Measurements from ENCODE around the gene BRD2.
"Not testable (repeated sequence)": the region's sequence is repeated elsewhere in the genome, so short reads cannot be mapped to it uniquely, and the experiment has no call there.

Gene BRD2

DNA sequence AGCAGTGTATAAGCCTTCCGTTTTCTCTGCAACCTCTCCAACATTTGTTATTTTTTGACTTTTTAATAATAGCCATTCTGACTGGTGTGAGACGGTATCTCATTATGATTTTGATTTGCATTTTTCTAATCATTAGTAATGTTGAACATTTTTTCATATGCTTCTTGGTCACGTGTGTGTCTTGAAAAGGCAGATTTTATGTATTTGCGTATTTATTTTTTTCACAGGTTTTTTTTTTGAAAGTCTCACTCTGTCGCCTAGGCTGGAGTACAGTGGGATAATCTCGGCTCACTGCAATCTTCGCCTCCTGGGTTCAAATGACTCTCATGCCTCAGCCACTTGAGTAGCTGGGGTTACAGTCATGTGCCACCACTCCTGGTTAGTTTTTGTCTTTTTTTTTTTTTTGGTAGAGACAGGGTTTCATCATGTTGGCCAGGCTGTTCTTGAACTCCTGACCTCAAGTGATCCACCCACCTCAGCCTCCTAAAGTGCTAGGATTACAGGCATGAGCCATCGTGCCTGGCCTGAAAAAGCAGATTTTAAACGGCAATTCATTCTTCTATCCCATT is 25.8 kb upstream of the BRD2 start:
- not testable (repeated sequence) for ATAC-seq (replicated peaks); H3K27me3 Mint-ChIP-seq; DNase-seq; H3K9me3 Mint-ChIP-seq
- Mint-ChIP-seq H3K27ac (peak overlapping the region; percentile 99), H3K36me3 (peaks cover 50 to 72% of the 10 kb centered on the region in 2 donors), H3K4me1 (peaks cover 57 to 79% of the 10 kb centered on the region in 2 donors), H3K4me3 (peak overlapping the region; percentile 97 to 98)

DNA sequence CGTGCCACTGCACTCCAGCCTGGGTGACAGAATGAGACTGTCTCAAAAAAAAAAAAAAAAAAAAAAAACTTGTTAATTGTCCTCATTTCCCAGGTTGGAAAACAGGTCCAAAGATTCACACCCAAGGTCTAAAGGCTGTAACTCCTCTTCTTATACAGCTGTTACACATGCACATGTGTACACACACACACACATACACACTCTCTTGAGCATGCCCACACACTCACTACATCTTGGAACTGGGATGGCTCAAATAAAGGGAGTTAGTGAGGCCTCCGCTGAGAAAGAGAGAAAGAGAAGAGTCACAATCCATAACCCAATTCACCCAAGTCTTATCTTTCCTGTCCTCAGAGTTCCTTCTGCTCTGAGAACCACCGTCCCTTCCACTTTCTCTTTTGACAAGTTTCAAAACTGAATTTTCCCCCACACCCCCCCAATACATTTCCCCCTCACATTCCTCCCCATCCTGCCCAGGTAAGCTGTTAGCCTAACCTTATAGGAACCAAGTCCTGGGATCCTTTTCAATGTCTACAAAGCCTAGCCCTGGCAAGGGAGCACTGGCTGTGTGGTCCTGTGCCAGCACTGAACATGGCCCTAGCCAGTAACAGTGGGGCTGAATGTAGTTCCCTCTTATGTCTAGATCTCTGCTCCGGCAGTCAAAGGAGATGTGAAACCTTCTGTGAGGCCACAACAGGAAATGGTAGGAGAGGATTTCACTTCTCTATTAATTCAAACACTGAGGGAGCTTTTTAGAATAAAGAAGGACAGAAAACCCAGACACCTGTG is 24.3 kb upstream of the BRD2 start:
- Mint-ChIP-seq H3K9me3 (no peaks in the 10 kb centered on the region), H3K4me3 (peak overlapping the region; percentile 97 to 98), H3K27ac (peak overlapping the region; percentile 99), H3K36me3 (peaks cover 53 to 74% of the 10 kb centered on the region in 2 donors), H3K27me3 (no peaks in the 10 kb centered on the region), H3K4me1 (peaks cover 65 to 81% of the 10 kb centered on the region in 2 donors)
- peak; percentile 68 to 69 for ATAC-seq (replicated peaks)
- DNase-seq, result peak; percentile 82

DNA sequence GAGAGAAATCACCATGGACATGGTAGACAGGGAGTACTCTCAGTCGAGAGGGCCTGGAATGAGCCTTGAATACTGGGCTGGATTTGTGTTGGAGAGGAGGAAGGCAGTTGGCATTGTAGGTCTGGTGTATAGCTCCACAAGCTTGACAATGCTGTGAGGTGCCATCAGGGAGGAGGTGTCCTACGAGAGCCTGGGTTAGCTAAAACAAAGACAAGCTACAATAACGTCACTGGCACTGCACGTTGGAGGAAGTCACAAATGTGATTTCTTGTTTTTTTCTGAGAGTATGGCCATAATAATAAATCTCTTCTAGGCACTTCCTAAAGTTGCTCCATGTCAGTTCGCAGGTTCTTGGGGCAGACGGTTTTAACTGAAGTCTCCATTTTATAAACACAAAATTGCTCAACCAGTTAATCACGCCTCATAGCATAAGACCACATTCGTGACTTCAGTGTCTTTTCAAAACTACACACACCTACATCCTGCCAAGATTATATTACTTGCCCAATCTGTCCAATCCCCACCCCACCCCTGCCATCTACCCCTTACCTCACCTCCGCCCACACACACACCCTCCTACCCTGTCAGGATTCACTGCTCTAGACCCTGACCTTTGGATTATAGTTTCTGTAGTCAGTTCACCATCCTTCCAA is 23.2 kb upstream of the BRD2 start:
- peaks cover 77 to 93% of the 10 kb centered on the region in 2 donors for H3K4me1 Mint-ChIP-seq
- DNase-seq, result peak; percentile 78
- H3K9me3 Mint-ChIP-seq, result no peaks in the 10 kb centered on the region
- peak overlapping the region; percentile 97 to 98 for H3K4me3 Mint-ChIP-seq
- H3K27ac Mint-ChIP-seq, result peak overlapping the region; percentile 99
- H3K36me3 Mint-ChIP-seq, result peaks cover 58 to 76% of the 10 kb centered on the region in 2 donors
- no peaks in the 10 kb centered on the region for H3K27me3 Mint-ChIP-seq
- ATAC-seq (replicated peaks), result peak; percentile 55 to 61

DNA sequence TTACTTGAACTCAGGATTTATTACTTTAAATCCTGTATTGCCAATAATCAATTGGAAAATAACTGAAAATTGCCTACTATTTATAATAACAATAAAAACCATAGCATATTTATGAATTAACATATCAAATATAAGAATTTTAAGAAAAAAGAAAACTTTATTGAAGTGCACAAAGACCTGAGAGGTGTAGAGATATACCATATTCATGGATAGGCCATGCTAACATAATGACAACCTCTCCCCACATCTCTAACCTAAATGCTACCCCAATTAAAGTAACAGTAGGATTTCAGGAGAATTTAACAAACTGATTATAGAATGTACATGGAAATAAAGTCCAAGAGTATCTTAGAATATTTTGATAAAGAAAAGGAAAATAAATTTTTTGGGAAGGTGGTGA is 22.4 kb upstream of the BRD2 start:
- peaks cover 65 to 81% of the 10 kb centered on the region in 2 donors for H3K36me3 Mint-ChIP-seq
- ATAC-seq (replicated peaks) (no peak), DNase-seq (no peak)
- no peaks in the 10 kb centered on the region for H3K9me3 Mint-ChIP-seq
- H3K4me1 Mint-ChIP-seq, result peaks cover 84 to 100% of the 10 kb centered on the region in 2 donors
- H3K27me3 Mint-ChIP-seq, result no peaks in the 10 kb centered on the region
- peak overlapping the region; percentile 99 for H3K27ac Mint-ChIP-seq
- H3K4me3 Mint-ChIP-seq, result peak overlapping the region; percentile 54 to 98

DNA sequence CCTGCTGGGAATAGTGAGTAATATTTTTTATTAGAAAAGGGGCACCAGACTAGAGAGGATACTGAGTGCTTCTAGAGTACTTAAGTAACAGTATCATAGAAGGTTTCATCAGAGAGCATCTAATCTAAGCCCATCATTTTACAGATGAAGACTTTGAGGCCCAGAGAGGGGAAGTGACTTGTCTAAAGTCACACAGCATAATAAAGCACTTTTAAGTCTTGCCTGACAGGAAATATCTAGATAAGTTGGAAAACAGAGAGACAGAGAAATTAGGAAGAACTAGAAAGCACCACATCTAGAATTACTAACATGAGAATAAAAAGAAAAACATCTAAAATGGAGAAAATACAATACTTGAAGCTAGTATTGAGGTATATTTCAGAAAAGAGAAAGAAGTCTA is 21.5 kb upstream of the BRD2 start:
- H3K36me3 Mint-ChIP-seq, result peaks cover 65 to 82% of the 10 kb centered on the region in 2 donors
- peaks cover 79 to 91% of the 10 kb centered on the region in 2 donors for H3K4me1 Mint-ChIP-seq
- DNase-seq (no peak), ATAC-seq (replicated peaks) (no peak)
- no peaks in the 10 kb centered on the region for H3K9me3 Mint-ChIP-seq
- peak overlapping the region; percentile 7 for H3K27ac Mint-ChIP-seq
- H3K4me3 Mint-ChIP-seq, result peak overlapping the region; percentile 12 to 26
- H3K27me3 Mint-ChIP-seq, result no peaks in the 10 kb centered on the region

DNA sequence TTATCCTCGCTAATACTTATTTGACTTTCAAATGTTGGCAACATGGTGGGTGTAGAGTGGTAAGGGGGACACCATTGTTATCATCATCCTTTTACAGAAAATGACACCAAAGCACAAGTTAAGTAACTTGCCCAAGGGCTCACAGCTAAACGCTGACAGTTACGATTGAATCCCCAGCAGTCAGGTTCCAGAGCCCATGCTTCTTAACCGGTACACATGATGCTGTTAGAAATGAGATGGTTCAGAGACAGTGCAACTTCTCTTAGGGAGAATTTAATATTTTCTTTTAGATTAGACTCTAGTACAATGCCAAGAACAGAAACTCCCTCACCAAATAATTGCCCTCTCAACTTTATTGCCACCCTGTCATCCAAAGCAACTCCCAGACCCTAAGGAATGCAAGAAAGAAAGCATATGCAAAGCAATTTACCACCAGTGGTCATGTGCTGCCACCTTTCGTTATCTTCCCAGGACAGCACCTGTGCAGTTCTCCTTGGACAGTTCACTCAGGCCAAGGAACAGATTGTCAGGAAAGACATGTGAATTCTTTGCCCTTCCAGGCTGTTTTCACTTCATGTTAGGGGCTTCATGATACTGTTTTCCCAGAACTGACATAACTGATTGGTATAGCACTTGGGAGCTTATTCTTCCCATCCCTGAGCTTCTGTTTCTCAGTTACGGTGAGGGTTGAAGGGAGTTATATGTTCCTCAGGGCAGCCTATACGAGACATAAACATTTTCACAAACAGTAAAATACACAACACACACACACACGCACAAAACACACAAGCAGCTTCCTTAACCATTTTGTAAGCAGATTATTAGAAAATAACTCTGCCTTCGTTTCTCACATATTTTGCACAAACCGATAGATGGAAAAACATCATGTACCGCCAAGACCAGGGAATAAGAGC is 20.6 kb upstream of the BRD2 start:
- ATAC-seq (replicated peaks) (no peak), DNase-seq (no peak)
- Mint-ChIP-seq H3K4me3 (peak overlapping the region; percentile 99), H3K9me3 (no peaks in the 10 kb centered on the region), H3K4me1 (peaks cover 71 to 89% of the 10 kb centered on the region in 2 donors), H3K27me3 (no peaks in the 10 kb centered on the region), H3K27ac (peak overlapping the region; percentile 92), H3K36me3 (peaks cover 66 to 81% of the 10 kb centered on the region in 2 donors)

DNA sequence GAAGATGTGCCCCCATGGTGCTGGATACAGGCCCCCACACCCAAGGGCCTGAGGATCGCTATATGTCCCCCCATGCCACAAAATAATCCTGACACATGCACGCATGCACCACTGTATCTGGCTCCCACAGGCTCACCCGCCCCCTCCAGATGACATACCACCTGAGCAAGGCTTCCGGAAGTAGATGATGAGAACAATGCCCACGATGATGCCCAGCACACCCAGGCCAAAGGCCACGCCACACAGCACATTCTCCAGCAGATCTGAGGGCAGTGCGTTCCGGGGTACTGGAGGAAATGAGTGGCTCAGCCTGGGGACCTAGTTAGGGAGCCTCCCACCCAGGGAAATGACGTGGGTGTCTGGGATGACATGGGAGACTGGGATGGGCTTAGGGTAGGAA is 19.3 kb upstream of the BRD2 start:
- DNase-seq (no peak), ATAC-seq (replicated peaks) (no peak)
- Mint-ChIP-seq H3K27me3 (no peaks in the 10 kb centered on the region), H3K4me3 (peak overlapping the region; percentile 99), H3K27ac (peak overlapping the region; percentile 92), H3K36me3 (peaks cover 60 to 75% of the 10 kb centered on the region in 2 donors), H3K4me1 (peaks cover 70 to 89% of the 10 kb centered on the region in 2 donors), H3K9me3 (no peaks in the 10 kb centered on the region)

DNA sequence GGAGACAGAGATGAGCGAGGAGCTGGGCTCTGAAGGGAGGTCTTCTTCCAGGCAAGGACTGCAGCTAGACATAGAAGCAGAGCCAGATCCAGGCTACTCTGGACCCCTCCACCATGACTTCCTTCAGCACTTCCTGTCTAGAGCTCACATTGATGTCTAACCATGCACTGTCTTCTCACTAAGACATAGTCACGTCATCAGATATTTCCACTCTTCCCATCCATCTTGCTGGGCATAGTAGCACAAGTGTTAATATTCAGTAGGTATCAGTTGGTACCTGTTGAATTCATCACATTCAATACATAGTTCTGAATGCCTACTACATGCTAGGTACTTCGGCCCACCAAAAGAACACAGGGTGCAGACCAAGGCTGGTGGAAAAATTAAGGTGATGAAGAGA is 18.4 kb upstream of the BRD2 start:
- no peak for ATAC-seq (replicated peaks)
- H3K27ac Mint-ChIP-seq, result peak overlapping the region; percentile 92
- no peaks in the 10 kb centered on the region for H3K9me3 Mint-ChIP-seq
- no peaks in the 10 kb centered on the region for H3K27me3 Mint-ChIP-seq
- peaks cover 58 to 68% of the 10 kb centered on the region in 2 donors for H3K36me3 Mint-ChIP-seq
- H3K4me1 Mint-ChIP-seq, result peaks cover 69 to 89% of the 10 kb centered on the region in 2 donors
- peak overlapping the region; percentile 99 for H3K4me3 Mint-ChIP-seq
- no peak for DNase-seq

DNA sequence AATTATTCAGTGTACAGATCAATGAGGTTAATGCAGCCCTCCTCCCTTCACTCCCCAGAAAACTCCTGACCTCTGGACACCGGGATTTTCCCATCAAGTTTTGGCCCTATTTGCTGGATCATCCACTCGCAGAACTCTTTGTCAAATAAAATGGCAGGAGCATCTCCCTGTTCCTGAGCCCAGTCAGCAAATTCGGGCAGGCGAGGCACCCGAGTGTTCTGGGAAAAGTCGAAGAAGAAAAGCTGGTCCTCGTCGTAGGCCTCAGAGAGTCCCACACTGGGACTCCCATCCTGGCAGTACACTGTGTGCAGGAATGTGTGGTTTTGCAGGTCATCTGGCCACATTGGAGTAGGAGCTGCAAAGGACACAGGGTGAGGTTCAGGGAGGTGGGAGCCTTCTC is 17.9 kb upstream of the BRD2 start:
- H3K9me3 Mint-ChIP-seq, result no peaks in the 10 kb centered on the region
- ATAC-seq (replicated peaks), result no peak
- H3K4me3 Mint-ChIP-seq, result peak overlapping the region; percentile 99
- H3K27ac Mint-ChIP-seq, result peak overlapping the region; percentile 92
- peaks cover 61 to 64% of the 10 kb centered on the region in 2 donors for H3K36me3 Mint-ChIP-seq
- peaks cover 69 to 89% of the 10 kb centered on the region in 2 donors for H3K4me1 Mint-ChIP-seq
- no peaks in the 10 kb centered on the region for H3K27me3 Mint-ChIP-seq
- DNase-seq, result no peak

DNA sequence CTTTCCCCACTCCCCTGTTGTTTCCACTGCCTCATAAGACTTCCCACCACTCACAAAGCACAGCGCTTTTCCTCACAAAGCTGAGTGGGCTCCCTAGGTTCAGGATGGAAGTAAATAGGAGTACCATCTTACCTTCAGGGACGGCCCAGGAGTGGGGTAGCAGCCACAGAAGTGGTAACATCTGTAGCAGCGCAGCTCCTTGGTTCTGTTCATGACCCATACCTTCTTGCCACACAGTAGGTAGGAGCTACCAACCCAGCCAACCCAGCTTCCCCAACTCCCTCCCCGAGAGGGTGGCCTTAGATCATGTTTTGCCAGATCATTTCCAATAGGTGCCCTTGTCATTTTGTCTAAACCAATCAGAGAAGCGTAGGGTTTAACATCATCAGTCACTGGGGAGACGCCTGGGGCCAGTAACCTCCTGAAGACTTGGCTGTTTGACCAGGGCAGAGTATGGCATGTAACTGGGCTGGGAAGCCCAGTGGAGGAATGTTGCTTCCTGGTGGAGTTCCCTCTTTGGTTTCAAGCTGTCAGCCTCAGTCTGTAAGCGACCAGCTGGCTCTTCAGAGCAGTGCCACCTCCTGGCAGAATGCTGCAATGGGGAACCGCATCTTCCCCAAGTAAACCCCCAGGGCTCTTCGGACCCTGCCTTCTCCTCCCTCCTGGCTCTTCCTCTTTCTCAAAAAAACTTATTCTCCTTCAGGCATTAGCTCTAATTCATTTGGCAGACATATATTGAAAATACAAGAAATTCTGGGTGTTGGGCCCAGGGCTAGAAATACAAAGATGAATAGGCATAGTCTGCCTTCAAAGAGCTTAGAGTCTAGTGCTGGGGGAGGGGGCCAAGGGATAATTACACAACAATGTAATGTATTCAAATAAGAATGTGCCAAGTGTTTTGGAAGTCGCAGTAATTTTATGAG is 15.3 kb upstream of the BRD2 start, which contains the start of gene HLA-DMA:
HLA-DMA (minus strand) TSS at position 281 of the 923 bp plus-strand sequence; CDS start at position 220, 61 bp downstream.
- Mint-ChIP-seq H3K36me3 (peaks cover 46 to 48% of the 10 kb centered on the region in 2 donors), H3K9me3 (peaks cover 0 to 4% of the 10 kb centered on the region in 2 donors), H3K27me3 (no peaks in the 10 kb centered on the region), H3K4me1 (peaks cover 65 to 77% of the 10 kb centered on the region in 2 donors), H3K27ac (peak within 1 kb of the TSS; percentile 99), H3K4me3 (peak within 1 kb of the TSS; percentile 99)
- DNase-seq (peak; percentile 94), ATAC-seq (replicated peaks) (peak; percentile 94)

DNA sequence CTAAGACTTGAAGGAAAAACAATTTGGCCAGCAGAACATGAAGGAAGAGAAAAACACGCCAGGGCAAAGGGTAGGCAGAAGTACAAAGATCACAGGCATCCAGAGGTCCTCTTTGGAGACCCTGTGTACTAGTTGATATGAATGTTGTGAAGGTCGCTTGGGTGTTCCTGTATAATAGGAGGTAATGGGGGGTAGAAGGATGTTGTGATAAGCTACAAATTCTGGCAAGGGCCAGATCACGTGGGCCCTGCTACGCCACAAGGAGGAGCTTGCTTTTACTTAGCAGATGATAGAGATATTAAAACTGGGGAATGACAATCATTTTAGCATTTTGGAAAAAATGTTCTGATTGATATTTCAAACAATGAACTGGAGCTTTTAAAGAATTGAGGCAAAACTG is 14.6 kb upstream of the BRD2 start:
- no peak for DNase-seq
- H3K4me1 Mint-ChIP-seq, result peaks cover 59 to 70% of the 10 kb centered on the region in 2 donors
- peak overlapping the region; percentile 99 for H3K4me3 Mint-ChIP-seq
- peaks cover 0 to 5% of the 10 kb centered on the region in 2 donors for H3K9me3 Mint-ChIP-seq
- no peak for ATAC-seq (replicated peaks)
- H3K36me3 Mint-ChIP-seq, result peaks cover 39 to 42% of the 10 kb centered on the region in 2 donors
- H3K27me3 Mint-ChIP-seq, result no peaks in the 10 kb centered on the region
- peak overlapping the region; percentile 99 for H3K27ac Mint-ChIP-seq

DNA sequence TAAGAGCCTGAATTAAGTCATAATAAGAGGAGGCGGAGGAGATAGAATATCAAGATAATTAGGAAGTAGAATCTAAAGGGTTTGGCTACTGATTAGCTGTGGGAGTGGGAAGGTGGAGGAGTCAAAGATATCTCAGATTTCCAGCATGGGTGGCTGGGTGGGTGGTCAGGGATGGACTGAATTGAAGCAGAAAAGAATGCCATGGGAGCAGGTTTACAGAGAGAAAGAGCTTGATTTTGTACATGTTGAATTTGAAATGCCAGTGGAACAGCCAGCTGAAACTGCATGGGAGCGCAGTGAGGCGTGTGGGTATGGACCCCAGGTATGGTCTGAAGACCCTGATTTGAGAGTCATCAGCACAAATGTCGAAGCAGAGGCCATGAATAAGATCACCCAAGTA is 14.1 kb upstream of the BRD2 start:
- H3K36me3 Mint-ChIP-seq, result peaks cover 34 to 37% of the 10 kb centered on the region in 2 donors
- ATAC-seq (replicated peaks), result no peak
- peaks cover 54 to 66% of the 10 kb centered on the region in 2 donors for H3K4me1 Mint-ChIP-seq
- peaks cover 0 to 5% of the 10 kb centered on the region in 2 donors for H3K9me3 Mint-ChIP-seq
- H3K27ac Mint-ChIP-seq, result peak overlapping the region; percentile 99
- DNase-seq, result no peak
- H3K4me3 Mint-ChIP-seq, result peak overlapping the region; percentile 99
- no peaks in the 10 kb centered on the region for H3K27me3 Mint-ChIP-seq

Measured in stimulated activated naive B cell treated with anti-CD40 and anti-IgM and Interleukin-4, amounts not matched to agents 10 μg/mL and 1 μg/mL and 100 μg/mL, for 72 hours (primary cell).